ENCODE measurements around the gene F11R.
"Not testable (repeated sequence)": the region's sequence is repeated elsewhere in the genome, so short reads cannot be mapped to it uniquely, and the experiment has no call there.

Gene F11R

DNA sequence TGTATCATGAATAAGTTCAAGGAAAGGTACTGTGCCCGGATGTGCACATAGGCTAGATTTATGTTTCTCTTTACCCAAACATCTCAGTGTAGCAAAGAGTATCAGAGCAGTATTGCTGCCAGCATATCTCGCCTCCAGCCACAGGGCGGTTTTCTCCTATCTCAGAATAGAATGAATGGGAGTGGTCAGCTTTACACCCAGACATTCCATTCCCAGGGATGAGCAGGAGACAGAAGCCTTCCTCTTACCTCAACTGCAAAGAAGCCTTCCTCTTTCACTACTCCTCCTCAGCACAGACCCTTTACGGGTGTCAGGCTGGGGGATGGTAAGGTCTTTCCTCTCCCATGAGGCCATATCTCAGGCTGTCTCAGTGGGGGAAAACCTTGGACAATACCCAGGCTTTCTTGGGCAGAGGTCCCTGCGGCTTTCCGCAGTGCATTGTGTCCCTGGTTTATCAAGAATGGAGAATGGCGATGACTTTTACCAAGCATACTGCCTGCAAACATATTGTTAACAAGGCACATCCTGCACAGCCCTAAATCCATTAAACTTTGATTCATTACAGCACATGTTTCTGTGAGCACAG is 73.7 kb downstream of the F11R start:
- not testable (repeated sequence) for H3K4me1 ChIP-seq (ENCODE audit: control insufficient read depth, insufficient read depth, low read length); H3K36me3 ChIP-seq (ENCODE audit: control insufficient read depth, insufficient read depth, low read length); H3K27me3 ChIP-seq (ENCODE audit: control insufficient read depth, insufficient read depth, low read length); H3K27ac ChIP-seq (ENCODE audit: low read depth, low read length); H3K4me3 ChIP-seq (ENCODE audit: low read length); H3K9ac ChIP-seq (ENCODE audit: low read length)

DNA sequence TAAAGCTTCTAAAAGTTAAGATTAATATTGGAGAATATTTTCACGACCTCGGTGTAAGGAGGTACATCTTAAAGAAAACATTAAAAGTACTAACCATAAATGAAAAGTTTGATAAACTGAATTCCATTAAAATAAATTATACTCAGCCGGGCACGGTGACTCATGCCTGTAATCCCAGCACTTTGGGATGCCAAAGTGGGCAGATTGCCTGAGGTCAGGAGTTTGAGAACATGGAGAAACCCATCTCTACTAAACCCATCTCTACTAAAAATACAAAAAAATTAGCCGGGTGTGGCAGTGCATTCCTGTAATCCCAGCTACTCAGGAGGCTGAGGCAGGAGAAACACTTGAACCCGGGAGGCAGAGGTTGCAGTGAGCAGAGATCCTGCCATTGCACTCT is 75.1 kb downstream of the F11R start:
- not testable (repeated sequence) for H3K4me1 ChIP-seq (ENCODE audit: control insufficient read depth, insufficient read depth, low read length); H3K36me3 ChIP-seq (ENCODE audit: control insufficient read depth, insufficient read depth, low read length); H3K4me3 ChIP-seq (ENCODE audit: low read length); H3K27ac ChIP-seq (ENCODE audit: low read depth, low read length); H3K27me3 ChIP-seq (ENCODE audit: control insufficient read depth, insufficient read depth, low read length); H3K9ac ChIP-seq (ENCODE audit: low read length)

Measured in rectal smooth muscle tissue (tissue), 1 donor.